ENCODE results near the gene TNNI2. TPM values are rescaled to one million over a fixed set of nuclear protein-coding genes. Genes with fewer than 3 reads are reported as not detected.

The TNNI2 gene
- total and polyA plus RNA-seq, 2 donors (not counting 1 experiment from before 2014, with no cell fraction given), result not detected

DNA sequence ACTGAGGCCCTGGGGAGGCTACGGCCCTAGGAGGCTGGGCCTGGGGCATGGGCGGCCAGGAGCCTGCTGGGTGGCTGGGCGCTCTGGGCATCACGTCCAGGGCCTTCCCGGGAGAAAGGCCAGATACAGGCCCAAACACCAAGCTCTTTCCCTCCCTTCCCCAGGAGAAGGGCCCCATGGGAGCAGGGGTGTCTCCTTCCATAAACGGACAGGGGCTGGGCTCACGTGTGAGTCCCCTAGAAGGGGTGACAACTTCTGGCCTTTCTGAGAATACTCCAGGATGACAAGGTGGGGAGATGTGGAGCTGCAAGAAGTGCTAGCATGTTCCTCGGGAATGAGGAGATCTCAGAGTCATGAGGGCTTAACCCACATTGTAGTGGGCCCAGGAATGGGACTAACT is 23.5 kb upstream of the TNNI2 start:
- TF ChIP-seq, protein P1, sequence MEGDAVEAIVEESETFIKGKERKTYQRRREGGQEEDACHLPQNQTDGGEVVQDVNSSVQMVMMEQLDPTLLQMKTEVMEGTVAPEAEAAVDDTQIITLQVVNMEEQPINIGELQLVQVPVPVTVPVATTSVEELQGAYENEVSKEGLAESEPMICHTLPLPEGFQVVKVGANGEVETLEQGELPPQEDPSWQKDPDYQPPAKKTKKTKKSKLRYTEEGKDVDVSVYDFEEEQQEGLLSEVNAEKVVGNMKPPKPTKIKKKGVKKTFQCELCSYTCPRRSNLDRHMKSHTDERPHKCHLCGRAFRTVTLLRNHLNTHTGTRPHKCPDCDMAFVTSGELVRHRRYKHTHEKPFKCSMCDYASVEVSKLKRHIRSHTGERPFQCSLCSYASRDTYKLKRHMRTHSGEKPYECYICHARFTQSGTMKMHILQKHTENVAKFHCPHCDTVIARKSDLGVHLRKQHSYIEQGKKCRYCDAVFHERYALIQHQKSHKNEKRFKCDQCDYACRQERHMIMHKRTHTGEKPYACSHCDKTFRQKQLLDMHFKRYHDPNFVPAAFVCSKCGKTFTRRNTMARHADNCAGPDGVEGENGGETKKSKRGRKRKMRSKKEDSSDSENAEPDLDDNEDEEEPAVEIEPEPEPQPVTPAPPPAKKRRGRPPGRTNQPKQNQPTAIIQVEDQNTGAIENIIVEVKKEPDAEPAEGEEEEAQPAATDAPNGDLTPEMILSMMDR (conservative IDR thresholded peaks at IDR 0.05 in 1 of 2, IDR thresholded peaks at IDR 0.05 in 1 of 2; ENCODE audit: low read depth in 1 of 2, low read length in 2 of 2), result no peak
- no peak for TF ChIP-seq EZH2 (IDR thresholded peaks at IDR 0.05; ENCODE audit: low read length, missing control alignments)
- Histone ChIP-seq H3K4me1 (ENCODE audit: control insufficient read depth, extremely low read depth, insufficient read depth, low read length) (no peaks in the 10 kb centered on the region), H3K27ac (ENCODE audit: insufficient read depth, low read length) (no peak overlapping the region), H3K4me2 (ENCODE audit: extremely low read depth, insufficient read depth, low read length) (no peak overlapping the region), H3K79me2 (ENCODE audit: control insufficient read depth, insufficient read depth, low read length) (no peaks in the 10 kb centered on the region), H4K20me1 (ENCODE audit: control insufficient read depth, extremely low read depth, insufficient read depth, low read length) (no peaks in the 10 kb centered on the region), H3K9ac (ENCODE audit: insufficient read depth, low read length) (no peak overlapping the region), H3K9me3 (ENCODE audit: control insufficient read depth, insufficient read depth, low read depth, low read length) (no peaks in the 10 kb centered on the region), H3K4me3 (replicated peaks in 1 of 4; ENCODE audit: control extremely low read depth in 1 of 4, insufficient read depth in 1 of 4, low read depth in 3 of 4, low read length in 4 of 4) (no peak overlapping the region), H3K27me3 (ENCODE audit: control insufficient read depth, insufficient read depth, low read length) (peaks cover 4% of the 10 kb centered on the region), H3K36me3 (ENCODE audit: control insufficient read depth, insufficient read depth, low read length) (no peaks in the 10 kb centered on the region), H2AFZ (ENCODE audit: low read length) (no peak overlapping the region)
- DNase-seq (ENCODE audit: low read depth in 2 of 2), result no peak

DNA sequence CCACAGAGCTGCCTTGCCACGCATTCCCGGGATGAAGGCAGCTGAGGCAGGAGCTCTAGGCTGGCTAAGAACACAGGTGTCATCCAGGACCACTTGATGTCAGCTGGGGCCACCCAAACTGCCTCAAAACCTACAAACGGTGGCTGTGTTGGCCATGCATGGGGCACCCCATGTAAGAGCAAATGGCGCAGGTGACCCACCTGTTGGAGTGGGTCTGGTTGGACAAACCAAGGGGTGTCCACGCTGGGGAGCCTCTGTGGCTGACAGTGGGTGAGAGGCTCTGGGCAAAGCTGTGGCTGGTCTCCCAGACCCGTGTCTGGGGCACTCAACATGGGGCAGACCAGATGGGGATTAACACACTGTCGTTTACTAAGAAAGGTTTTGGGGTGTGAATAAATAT is 23.0 kb upstream of the TNNI2 start:
- Histone ChIP-seq H3K27ac (ENCODE audit: insufficient read depth, low read length) (no peak overlapping the region), H3K9me3 (ENCODE audit: control insufficient read depth, insufficient read depth, low read depth, low read length) (no peaks in the 10 kb centered on the region), H3K4me1 (ENCODE audit: control insufficient read depth, extremely low read depth, insufficient read depth, low read length) (no peaks in the 10 kb centered on the region), H3K27me3 (ENCODE audit: control insufficient read depth, insufficient read depth, low read length) (peaks cover 1% of the 10 kb centered on the region), H3K4me2 (ENCODE audit: extremely low read depth, insufficient read depth, low read length) (no peak overlapping the region), H3K9ac (ENCODE audit: insufficient read depth, low read length) (no peak overlapping the region), H3K36me3 (ENCODE audit: control insufficient read depth, insufficient read depth, low read length) (no peaks in the 10 kb centered on the region), H2AFZ (ENCODE audit: low read length) (no peak overlapping the region), H3K79me2 (ENCODE audit: control insufficient read depth, insufficient read depth, low read length) (no peaks in the 10 kb centered on the region), H3K4me3 (replicated peaks in 1 of 4; ENCODE audit: control extremely low read depth in 1 of 4, insufficient read depth in 1 of 4, low read depth in 3 of 4, low read length in 4 of 4) (no peak overlapping the region), H4K20me1 (ENCODE audit: control insufficient read depth, extremely low read depth, insufficient read depth, low read length) (no peaks in the 10 kb centered on the region)
- DNase-seq (ENCODE audit: low read depth in 2 of 2), result no peak
- TF ChIP-seq, protein P1 (conservative IDR thresholded peaks at IDR 0.05 in 1 of 2, IDR thresholded peaks at IDR 0.05 in 1 of 2; ENCODE audit: low read depth in 1 of 2, low read length in 2 of 2), result no peak
- TF ChIP-seq EZH2 (IDR thresholded peaks at IDR 0.05; ENCODE audit: low read length, missing control alignments), result no peak

DNA sequence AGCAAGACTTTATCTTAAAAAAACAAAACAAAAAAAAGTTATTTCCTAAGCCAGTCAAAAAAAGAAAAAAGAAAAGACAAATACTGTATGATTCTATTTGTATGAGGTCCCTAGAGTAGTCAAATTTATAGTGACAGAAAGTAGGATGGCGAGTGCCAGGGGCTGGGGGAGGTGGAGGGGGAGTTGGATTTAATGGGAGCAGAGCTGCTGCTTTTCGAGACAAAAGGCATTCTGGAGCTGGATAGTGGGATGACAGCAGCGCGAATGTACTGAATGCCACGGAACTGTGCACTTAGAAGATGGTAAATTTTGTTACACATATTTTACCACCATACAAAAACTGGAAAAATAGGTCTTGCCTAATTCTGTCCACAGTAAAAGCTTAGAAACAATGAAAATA is 21.8 kb upstream of the TNNI2 start:
- no peak overlapping the region for H3K27ac ChIP-seq (ENCODE audit: insufficient read depth, low read length)
- no peaks in the 10 kb centered on the region for H3K36me3 ChIP-seq (ENCODE audit: control insufficient read depth, insufficient read depth, low read length)
- TF ChIP-seq, protein P1 (conservative IDR thresholded peaks at IDR 0.05 in 1 of 2, IDR thresholded peaks at IDR 0.05 in 1 of 2; ENCODE audit: low read depth in 1 of 2, low read length in 2 of 2), result no peak
- no peak for TF ChIP-seq EZH2 (IDR thresholded peaks at IDR 0.05; ENCODE audit: low read length, missing control alignments)
- H3K9me3 ChIP-seq (ENCODE audit: control insufficient read depth, insufficient read depth, low read depth, low read length), result no peaks in the 10 kb centered on the region
- H3K4me1 ChIP-seq (ENCODE audit: control insufficient read depth, extremely low read depth, insufficient read depth, low read length), result no peaks in the 10 kb centered on the region
- no peak overlapping the region for H3K9ac ChIP-seq (ENCODE audit: insufficient read depth, low read length)
- H3K4me3 ChIP-seq (replicated peaks in 1 of 4; ENCODE audit: control extremely low read depth in 1 of 4, insufficient read depth in 1 of 4, low read depth in 3 of 4, low read length in 4 of 4), result no peak overlapping the region
- no peaks in the 10 kb centered on the region for H4K20me1 ChIP-seq (ENCODE audit: control insufficient read depth, extremely low read depth, insufficient read depth, low read length)
- H3K4me2 ChIP-seq (ENCODE audit: extremely low read depth, insufficient read depth, low read length), result no peak overlapping the region
- H2AFZ ChIP-seq (ENCODE audit: low read length), result no peak overlapping the region
- H3K27me3 ChIP-seq (ENCODE audit: control insufficient read depth, insufficient read depth, low read length), result no peaks in the 10 kb centered on the region
- no peak for DNase-seq (ENCODE audit: low read depth in 2 of 2)
- H3K79me2 ChIP-seq (ENCODE audit: control insufficient read depth, insufficient read depth, low read length), result no peaks in the 10 kb centered on the region
